OCI-LY3 (cell line): Measurements from ENCODE around the gene FHL3.

Experiments used
- EZH2phosphoT487 ChIP-seq: fragments of 200-600 bp; shearing (Covaris generic); IDR thresholded peaks from 2 replicates; pipeline ENCODE4 v1.6.1; 2018; ENCODE audit warnings: antibody characterized with exemption, mixed run types, low read depth
- TF ChIP-seq, protein P1 (sequence below): fragments of 200-600, 300-600 bp; sonication (generic); IDR thresholded peaks from 2 replicates; pipeline ENCODE4 v1.5.1; 2014; ENCODE audit warnings: antibody characterized with exemption, low read length, low read depth

DNA sequence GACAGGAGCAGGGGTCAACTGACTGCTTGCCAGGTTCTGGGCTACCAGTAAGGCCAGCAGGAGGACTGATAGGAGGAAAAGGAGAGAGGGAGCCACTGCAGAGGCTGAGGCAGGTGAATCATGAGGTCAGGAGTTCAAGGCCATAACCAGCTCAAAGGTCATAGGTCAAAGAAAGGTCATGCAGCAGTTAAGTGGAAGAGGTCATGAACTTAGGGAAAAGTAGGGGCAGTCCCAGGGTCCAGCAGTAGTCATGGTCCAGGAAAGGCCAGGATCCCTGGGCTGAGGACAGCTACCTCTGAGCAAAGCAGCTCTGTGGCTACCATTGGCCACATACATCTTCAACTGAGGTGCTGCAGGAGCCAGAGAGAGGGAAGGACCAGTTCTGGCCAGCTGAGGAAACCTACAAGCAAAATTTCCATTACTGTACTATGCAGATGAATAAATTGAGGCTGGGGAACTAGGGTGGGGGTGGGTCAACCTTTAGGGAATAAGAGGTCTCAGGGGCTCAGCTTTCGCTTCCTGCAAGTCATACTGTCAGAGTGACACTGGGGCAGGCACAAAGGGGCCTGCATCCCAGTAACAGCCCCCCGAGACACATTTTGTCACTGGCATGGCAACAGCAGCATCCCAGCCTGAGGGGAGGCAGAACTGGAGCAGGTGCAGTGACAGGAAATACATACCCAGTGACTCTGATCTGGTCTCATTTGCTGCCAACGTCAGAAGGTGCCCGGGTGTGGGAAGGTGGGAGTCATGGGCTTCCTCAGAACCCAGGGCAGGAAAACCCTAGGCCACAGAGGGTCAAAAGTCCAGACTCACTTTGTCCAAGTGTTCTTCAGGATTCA lies 53.3 kb downstream of the FHL3 start:
- TF ChIP-seq, protein P1, sequence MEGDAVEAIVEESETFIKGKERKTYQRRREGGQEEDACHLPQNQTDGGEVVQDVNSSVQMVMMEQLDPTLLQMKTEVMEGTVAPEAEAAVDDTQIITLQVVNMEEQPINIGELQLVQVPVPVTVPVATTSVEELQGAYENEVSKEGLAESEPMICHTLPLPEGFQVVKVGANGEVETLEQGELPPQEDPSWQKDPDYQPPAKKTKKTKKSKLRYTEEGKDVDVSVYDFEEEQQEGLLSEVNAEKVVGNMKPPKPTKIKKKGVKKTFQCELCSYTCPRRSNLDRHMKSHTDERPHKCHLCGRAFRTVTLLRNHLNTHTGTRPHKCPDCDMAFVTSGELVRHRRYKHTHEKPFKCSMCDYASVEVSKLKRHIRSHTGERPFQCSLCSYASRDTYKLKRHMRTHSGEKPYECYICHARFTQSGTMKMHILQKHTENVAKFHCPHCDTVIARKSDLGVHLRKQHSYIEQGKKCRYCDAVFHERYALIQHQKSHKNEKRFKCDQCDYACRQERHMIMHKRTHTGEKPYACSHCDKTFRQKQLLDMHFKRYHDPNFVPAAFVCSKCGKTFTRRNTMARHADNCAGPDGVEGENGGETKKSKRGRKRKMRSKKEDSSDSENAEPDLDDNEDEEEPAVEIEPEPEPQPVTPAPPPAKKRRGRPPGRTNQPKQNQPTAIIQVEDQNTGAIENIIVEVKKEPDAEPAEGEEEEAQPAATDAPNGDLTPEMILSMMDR: no peak
- no peak for TF ChIP-seq EZH2phosphoT487
